Astrocyte (in vitro differentiated cells and primary cell): Measurements from ENCODE around the gene TMEM272. TPM values are rescaled to one million over a fixed set of nuclear protein-coding genes. Genes with fewer than 3 reads are reported as not detected.

Experiments used
- DNase-seq: peaks from one replicate; pipeline ENCODE4 v3.0.0-alpha.2; 2010; ENCODE audit warnings: low read depth
- FAIRE-seq: peaks from 2 replicates; lab custom pipeline; 2011; peaks lifted over from hg19 to GRCh38; lab: Jason Lieb, UNC
- H2AFZ ChIP-seq: 2 replicates; pipeline ENCODE4 v1.6.0; 2012; ENCODE audit warnings: low read depth, low read length, inconsistent platforms
- H3K27ac ChIP-seq: 2 replicates; pipeline ENCODE4 v1.5.1; 2011; ENCODE audit warnings: low read depth, low read length, inconsistent platforms
- H3K27me3 ChIP-seq: 2 replicates; pipeline ENCODE4 v1.6.0; 2011; ENCODE audit warnings: low read length, inconsistent platforms; ENCODE audit not compliant: insufficient read depth
- H3K36me3 ChIP-seq: 2 replicates; pipeline ENCODE4 v1.5.1; 2011; ENCODE audit warnings: low read length, inconsistent platforms; ENCODE audit not compliant: insufficient read depth
- H3K4me1 ChIP-seq: 2 replicates; pipeline ENCODE4 v1.5.1; 2011; ENCODE audit warnings: low read length, inconsistent platforms; ENCODE audit not compliant: insufficient read depth
- H3K4me2 ChIP-seq: 2 replicates; pipeline ENCODE4 v1.6.0; 2012; ENCODE audit warnings: low read length, inconsistent platforms
- H3K4me3 ChIP-seq: 2 replicates; pipeline ENCODE4 v1.5.1; 2011; ENCODE audit warnings: low read depth, mild to moderate bottlenecking, low read length, inconsistent platforms; ENCODE audit not compliant: insufficient read depth
- H3K79me2 ChIP-seq: 2 replicates; pipeline ENCODE4 v1.6.0; 2012; ENCODE audit warnings: mild to moderate bottlenecking, low read length, inconsistent platforms; ENCODE audit not compliant: insufficient read depth
- H3K9ac ChIP-seq: 2 replicates; pipeline ENCODE4 v1.6.0; 2012; ENCODE audit warnings: mild to moderate bottlenecking, low read length, inconsistent platforms
- H3K9me3 ChIP-seq: 2 replicates; pipeline ENCODE4 v1.5.1; 2012; ENCODE audit warnings: low read depth, mild to moderate bottlenecking, low read length, inconsistent platforms; ENCODE audit not compliant: insufficient read depth
- H4K20me1 ChIP-seq: 2 replicates; pipeline ENCODE4 v1.6.0; 2012; ENCODE audit warnings: low read length, inconsistent platforms; ENCODE audit not compliant: insufficient read depth
- H3K27ac Mint-ChIP-seq: one replicate; pipeline ENCODE4 v1.8.0; 2021; ENCODE audit warnings: mild to moderate bottlenecking, mixed read lengths; ENCODE audit not compliant: unreplicated experiment
- H3K27me3 Mint-ChIP-seq: one replicate; pipeline ENCODE4 v1.8.0; 2021; ENCODE audit warnings: low read depth, mixed read lengths; ENCODE audit not compliant: unreplicated experiment
- H3K36me3 Mint-ChIP-seq: one replicate; pipeline ENCODE4 v1.8.0; 2021; ENCODE audit warnings: low read depth, mixed read lengths; ENCODE audit not compliant: unreplicated experiment
- H3K4me1 Mint-ChIP-seq: one replicate; pipeline ENCODE4 v1.8.0; 2021; ENCODE audit warnings: low read depth, mixed read lengths; ENCODE audit not compliant: unreplicated experiment
- H3K4me3 Mint-ChIP-seq: one replicate; pipeline ENCODE4 v1.8.0; 2021; ENCODE audit warnings: mild to moderate bottlenecking, moderate library complexity, mixed read lengths; ENCODE audit not compliant: unreplicated experiment
- H3K9me3 Mint-ChIP-seq: one replicate; pipeline ENCODE4 v1.8.0; 2021; ENCODE audit warnings: mild to moderate bottlenecking, mixed read lengths; ENCODE audit not compliant: unreplicated experiment
- CTCF ChIP-seq: IDR thresholded peaks from 2 replicates; pipeline ENCODE4 v1.5.1; 2011; ENCODE audit warnings: low read depth, mild to moderate bottlenecking, inconsistent platforms, low read length, moderate library complexity; ENCODE audit not compliant: insufficient read depth
- EZH2 ChIP-seq: IDR thresholded peaks from 2 replicates; pipeline ENCODE4 v1.6.1; 2012; ENCODE audit warnings: mild to moderate bottlenecking, low read length, inconsistent platforms; ENCODE audit not compliant: insufficient read depth
- total RNA-seq: library from RNA; stranded (reverse); gene quantifications from 2 replicates; pipeline ENCODE4 v1.2.1, GENCODE V29; 2021

TMEM272 gene
- total RNA-seq, 1 donor from 2014 or later: 0.05 TPM

- TF ChIP-seq CTCF: no peak
- TF ChIP-seq EZH2: no peak
- H3K4me3 ChIP-seq: no peak overlapping the region
- H3K9me3 Mint-ChIP-seq: no peaks in the 10 kb centered on the region
Observed at GRCh38 chr13:51828730-51829567, 16.0 kb downstream of the TMEM272 start.

DNA sequence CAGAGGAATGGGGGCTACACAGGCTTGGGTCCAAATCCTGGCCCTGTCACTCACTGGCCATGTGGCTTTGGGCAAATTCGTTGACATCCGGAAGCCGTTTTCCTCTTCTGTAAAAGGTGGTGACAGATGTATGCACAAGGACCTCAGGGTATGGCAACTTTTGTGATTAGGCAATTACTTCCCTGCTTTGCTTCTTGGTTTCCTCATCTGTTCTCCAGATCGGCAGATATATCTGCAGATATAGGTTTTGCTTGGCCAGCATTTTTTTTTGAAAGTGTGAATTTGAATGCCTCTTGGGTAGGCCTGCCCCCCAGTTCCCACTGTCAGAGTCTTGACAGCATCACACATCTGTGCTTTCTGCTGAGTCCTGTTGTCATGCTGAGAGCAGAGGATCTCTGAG is 17.7 kb downstream of the TMEM272 start:
- peaks cover 8% of the 10 kb centered on the region for H3K4me1 Mint-ChIP-seq
- no peaks in the 10 kb centered on the region for H3K36me3 Mint-ChIP-seq

More at GRCh38 chr13:51828730-51829567, 16.0 kb downstream of the TMEM272 start:
- Histone ChIP-seq H3K36me3 (no peaks in the 10 kb centered on the region), H2AFZ (no peak overlapping the region), H4K20me1 (no peaks in the 10 kb centered on the region), H3K9ac (no peak overlapping the region), H3K27ac (no peak overlapping the region), H3K79me2 (no peaks in the 10 kb centered on the region), H3K27me3 (peaks cover 36% of the 10 kb centered on the region), H3K4me1 (no peaks in the 10 kb centered on the region), H3K9me3 (no peaks in the 10 kb centered on the region), H3K4me2 (no peak overlapping the region)
- H3K4me1 Mint-ChIP-seq: peaks cover 4% of the 10 kb centered on the region
- H3K4me3 Mint-ChIP-seq: no peak overlapping the region
- no peaks in the 10 kb centered on the region for H3K36me3 Mint-ChIP-seq
- peaks cover 59% of the 10 kb centered on the region for H3K27me3 Mint-ChIP-seq
- FAIRE-seq (no peak), DNase-seq (no peak)
- H3K27ac Mint-ChIP-seq: no peak overlapping the region

More for the DNA sequence above, 17.7 kb downstream of the TMEM272 start:
- TF ChIP-seq CTCF: no peak
- no peak for TF ChIP-seq EZH2
- no peaks in the 10 kb centered on the region for H3K4me1 ChIP-seq
- H2AFZ ChIP-seq: no peak overlapping the region
- H3K9me3 ChIP-seq: no peaks in the 10 kb centered on the region
- no peaks in the 10 kb centered on the region for H3K9me3 Mint-ChIP-seq
- H3K79me2 ChIP-seq: no peaks in the 10 kb centered on the region
- H3K27me3 Mint-ChIP-seq: peaks cover 50% of the 10 kb centered on the region
- no peak overlapping the region for H3K27ac Mint-ChIP-seq
- H3K4me3 ChIP-seq: no peak overlapping the region
- no peak overlapping the region for H3K4me2 ChIP-seq
- peaks cover 29% of the 10 kb centered on the region for H3K27me3 ChIP-seq
- FAIRE-seq (no peak), DNase-seq (no peak)
- H3K27ac ChIP-seq: no peak overlapping the region
- H3K9ac ChIP-seq: no peak overlapping the region
- H3K36me3 ChIP-seq: no peaks in the 10 kb centered on the region
- H4K20me1 ChIP-seq: no peaks in the 10 kb centered on the region
- no peak overlapping the region for H3K4me3 Mint-ChIP-seq
